ENCODE data around the gene ZBTB20.

The ZBTB20 gene

GRCh38 chr3:114899186-114899931 is 247.7 kb downstream of the ZBTB20 start:
- H2AFZ ChIP-seq (ENCODE audit: low read depth, low read length): no peak overlapping the region
- H3K79me2 ChIP-seq (ENCODE audit: insufficient read depth, low read length): no peaks in the 10 kb centered on the region
- ATAC-seq (ENCODE audit: insufficient read depth, low read depth) (peak; percentile 81), DNase-seq (peak; percentile 31)
- H4K20me1 ChIP-seq (ENCODE audit: insufficient read depth, low read length): no peaks in the 10 kb centered on the region
- H3K4me2 ChIP-seq (ENCODE audit: insufficient read depth, low read length): no peak overlapping the region
- no peaks in the 10 kb centered on the region for H3K27me3 ChIP-seq (ENCODE audit: insufficient read depth, low read length, poor library complexity)
- H3K4me1 ChIP-seq (ENCODE audit: insufficient read depth, low read length): peaks cover 8% of the 10 kb centered on the region; the same call in 1 of the 2 replicates
- H3K4me3 ChIP-seq (ENCODE audit: low read depth in 1 of 2, low read length in 2 of 2): no peak overlapping the region
- no peak overlapping the region for H3K9ac ChIP-seq (ENCODE audit: low read depth, low read length)
- no peaks in the 10 kb centered on the region for H3K36me3 ChIP-seq (ENCODE audit: insufficient read depth, low read length)
- H3K9me3 ChIP-seq (ENCODE audit: insufficient read depth, low read length, severe bottlenecking): no peaks in the 10 kb centered on the region
- TF ChIP-seq EZH2 (IDR thresholded peaks at IDR 0.05; ENCODE audit: borderline replicate concordance, low read depth, low read length, severe bottlenecking) (no peak), CTCF (IDR thresholded peaks at IDR 0.05; ENCODE audit: borderline replicate concordance, extremely low read depth, low read length, poor library complexity, severe bottlenecking) (no peak)
- H3K27ac ChIP-seq (ENCODE audit: low read length): no peak overlapping the region

GRCh38 chr3:114896978-114897377 is 250.1 kb downstream of the ZBTB20 start:
- DNase-seq (no peak), ATAC-seq (ENCODE audit: insufficient read depth, low read depth) (no peak)
- Histone ChIP-seq H3K4me1 (ENCODE audit: insufficient read depth, low read length) (peaks cover 8% of the 10 kb centered on the region; the same call in 1 of the 2 replicates), H4K20me1 (ENCODE audit: insufficient read depth, low read length) (no peaks in the 10 kb centered on the region), H2AFZ (ENCODE audit: low read depth, low read length) (no peak overlapping the region), H3K79me2 (ENCODE audit: insufficient read depth, low read length) (no peaks in the 10 kb centered on the region), H3K36me3 (ENCODE audit: insufficient read depth, low read length) (no peaks in the 10 kb centered on the region), H3K9ac (ENCODE audit: low read depth, low read length) (no peak overlapping the region), H3K4me2 (ENCODE audit: insufficient read depth, low read length) (no peak overlapping the region), H3K4me3 (ENCODE audit: low read depth in 1 of 2, low read length in 2 of 2) (no peak overlapping the region), H3K9me3 (ENCODE audit: insufficient read depth, low read length, severe bottlenecking) (no peaks in the 10 kb centered on the region), H3K27me3 (ENCODE audit: insufficient read depth, low read length, poor library complexity) (no peaks in the 10 kb centered on the region), H3K27ac (ENCODE audit: low read length) (no peak overlapping the region)
- TF ChIP-seq EZH2 (IDR thresholded peaks at IDR 0.05; ENCODE audit: borderline replicate concordance, low read depth, low read length, severe bottlenecking) (no peak), CTCF (IDR thresholded peaks at IDR 0.05; ENCODE audit: borderline replicate concordance, extremely low read depth, low read length, poor library complexity, severe bottlenecking) (no peak)

GRCh38 chr3:114893361-114893760 is 253.7 kb downstream of the ZBTB20 start:
- Histone ChIP-seq H3K36me3 (ENCODE audit: insufficient read depth, low read length) (no peaks in the 10 kb centered on the region), H3K4me1 (ENCODE audit: insufficient read depth, low read length) (no peaks in the 10 kb centered on the region), H3K9ac (ENCODE audit: low read depth, low read length) (no peak overlapping the region), H4K20me1 (ENCODE audit: insufficient read depth, low read length) (no peaks in the 10 kb centered on the region), H3K9me3 (ENCODE audit: insufficient read depth, low read length, severe bottlenecking) (no peaks in the 10 kb centered on the region), H3K4me3 (ENCODE audit: low read depth in 1 of 2, low read length in 2 of 2) (no peak overlapping the region), H2AFZ (ENCODE audit: low read depth, low read length) (no peak overlapping the region), H3K27ac (ENCODE audit: low read length) (no peak overlapping the region), H3K4me2 (ENCODE audit: insufficient read depth, low read length) (no peak overlapping the region), H3K27me3 (ENCODE audit: insufficient read depth, low read length, poor library complexity) (no peaks in the 10 kb centered on the region), H3K79me2 (ENCODE audit: insufficient read depth, low read length) (no peaks in the 10 kb centered on the region)
- no peak for TF ChIP-seq EZH2 (IDR thresholded peaks at IDR 0.05; ENCODE audit: borderline replicate concordance, low read depth, low read length, severe bottlenecking)
- no peak for TF ChIP-seq CTCF (IDR thresholded peaks at IDR 0.05; ENCODE audit: borderline replicate concordance, extremely low read depth, low read length, poor library complexity, severe bottlenecking)
- ATAC-seq (ENCODE audit: insufficient read depth, low read depth): no peak
- no peak for DNase-seq

All from DND-41 (cell line).